Measurements from ENCODE around the gene SELPLG.

DNA sequence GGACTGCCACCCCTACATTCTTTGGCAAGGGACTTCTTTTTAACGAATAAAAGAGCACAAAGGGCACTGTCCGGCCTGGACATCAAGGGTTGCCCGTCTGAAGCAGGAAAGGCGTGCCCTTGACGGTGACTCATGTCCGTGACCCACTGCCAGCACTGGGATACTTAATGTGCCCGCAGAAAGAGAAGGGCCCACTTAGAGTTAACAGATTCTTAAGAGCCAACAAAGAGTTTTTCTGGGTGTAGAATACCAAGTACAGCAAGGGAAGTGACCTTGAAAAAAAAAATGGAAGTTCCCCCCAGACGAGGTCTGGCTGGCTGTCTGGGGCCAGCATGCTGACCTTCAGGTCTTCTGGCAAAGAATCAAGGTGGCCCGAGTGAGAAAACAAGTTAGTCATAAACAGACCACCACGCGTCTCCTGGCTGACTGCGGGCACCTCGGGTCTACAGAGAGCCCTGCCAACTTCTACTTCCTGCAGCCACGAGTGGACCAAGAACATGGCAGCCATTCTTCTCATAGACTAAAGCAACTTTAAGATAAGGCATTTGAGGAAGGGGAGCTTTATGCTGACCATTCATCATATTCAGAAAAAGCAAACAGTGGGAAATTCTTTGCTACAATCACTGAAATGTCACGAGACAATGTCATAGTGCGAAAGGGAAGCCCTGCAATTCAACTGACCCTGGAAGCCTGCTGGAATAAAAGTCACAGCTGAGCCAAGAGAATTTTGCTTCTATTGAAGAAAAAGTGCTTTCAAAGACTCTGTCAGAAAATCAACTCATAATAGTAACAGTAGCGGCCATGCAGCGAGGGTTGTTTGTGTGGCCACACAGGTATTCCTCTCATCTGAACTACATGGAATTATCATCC lies 10.5 kb upstream of the SELPLG start:
- TF ChIP-seq, protein P1, sequence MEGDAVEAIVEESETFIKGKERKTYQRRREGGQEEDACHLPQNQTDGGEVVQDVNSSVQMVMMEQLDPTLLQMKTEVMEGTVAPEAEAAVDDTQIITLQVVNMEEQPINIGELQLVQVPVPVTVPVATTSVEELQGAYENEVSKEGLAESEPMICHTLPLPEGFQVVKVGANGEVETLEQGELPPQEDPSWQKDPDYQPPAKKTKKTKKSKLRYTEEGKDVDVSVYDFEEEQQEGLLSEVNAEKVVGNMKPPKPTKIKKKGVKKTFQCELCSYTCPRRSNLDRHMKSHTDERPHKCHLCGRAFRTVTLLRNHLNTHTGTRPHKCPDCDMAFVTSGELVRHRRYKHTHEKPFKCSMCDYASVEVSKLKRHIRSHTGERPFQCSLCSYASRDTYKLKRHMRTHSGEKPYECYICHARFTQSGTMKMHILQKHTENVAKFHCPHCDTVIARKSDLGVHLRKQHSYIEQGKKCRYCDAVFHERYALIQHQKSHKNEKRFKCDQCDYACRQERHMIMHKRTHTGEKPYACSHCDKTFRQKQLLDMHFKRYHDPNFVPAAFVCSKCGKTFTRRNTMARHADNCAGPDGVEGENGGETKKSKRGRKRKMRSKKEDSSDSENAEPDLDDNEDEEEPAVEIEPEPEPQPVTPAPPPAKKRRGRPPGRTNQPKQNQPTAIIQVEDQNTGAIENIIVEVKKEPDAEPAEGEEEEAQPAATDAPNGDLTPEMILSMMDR (conservative IDR thresholded peaks at IDR 0.05; ENCODE audit: low read depth, low read length), result no peak
- TF ChIP-seq SMC3 (IDR thresholded peaks at IDR 0.05; ENCODE audit: low read depth, low read length), result no peak
- TF ChIP-seq FOS (IDR thresholded peaks at IDR 0.05; ENCODE audit: low read depth, low read length), result no peak
- no peak for TF ChIP-seq POLR2A (IDR thresholded peaks at IDR 0.05; ENCODE audit: low read depth, low read length)
- no peak for TF ChIP-seq RCOR1 (IDR thresholded peaks at IDR 0.05; ENCODE audit: insufficient replicate concordance, low read length)
- no peak for TF ChIP-seq CHD1 (IDR thresholded peaks at IDR 0.05; ENCODE audit: low read depth, low read length)
- TF ChIP-seq BHLHE40 (IDR thresholded peaks at IDR 0.05; ENCODE audit: low read depth, low read length), result no peak
- no peak for TF ChIP-seq RAD21 (IDR thresholded peaks at IDR 0.05; ENCODE audit: low read length)
- no peak for TF ChIP-seq CEBPB (IDR thresholded peaks at IDR 0.05; ENCODE audit: low read depth, low read length)
- TF ChIP-seq, protein P2, sequence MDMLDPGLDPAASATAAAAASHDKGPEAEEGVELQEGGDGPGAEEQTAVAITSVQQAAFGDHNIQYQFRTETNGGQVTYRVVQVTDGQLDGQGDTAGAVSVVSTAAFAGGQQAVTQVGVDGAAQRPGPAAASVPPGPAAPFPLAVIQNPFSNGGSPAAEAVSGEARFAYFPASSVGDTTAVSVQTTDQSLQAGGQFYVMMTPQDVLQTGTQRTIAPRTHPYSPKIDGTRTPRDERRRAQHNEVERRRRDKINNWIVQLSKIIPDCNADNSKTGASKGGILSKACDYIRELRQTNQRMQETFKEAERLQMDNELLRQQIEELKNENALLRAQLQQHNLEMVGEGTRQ (IDR thresholded peaks at IDR 0.05; ENCODE audit: low read depth, low read length), result no peak
- TF ChIP-seq MXI1 (IDR thresholded peaks at IDR 0.05; ENCODE audit: borderline replicate concordance, low read depth, low read length), result no peak
- TF ChIP-seq MAZ (IDR thresholded peaks at IDR 0.05; ENCODE audit: borderline replicate concordance, low read depth, low read length), result no peak
- no peak for TF ChIP-seq RFX5 (IDR thresholded peaks at IDR 0.05; ENCODE audit: low read depth, low read length)

All from IMR-90 (cell line).